NCI-H2196 (cell line): ENCODE measurements around the gene AVPR1A.
"Not testable (repeated sequence)": the region's sequence is repeated elsewhere in the genome, so short reads cannot be mapped to it uniquely, and the experiment has no call there.

Experiments used
- DNase-seq: peaks from one replicate; lab custom pipeline; 2025; ENCODE audit not compliant: unreplicated experiment; lab: John Stamatoyannopoulos, UW

AVPR1A gene

GRCh38 chr12:63150713-63151622, at the start of gene AVPR1A:
AVPR1A (minus strand) TSS chr12:63151201; CDS start chr12:63150836, 365 bp downstream.
- no peak for DNase-seq

DNA sequence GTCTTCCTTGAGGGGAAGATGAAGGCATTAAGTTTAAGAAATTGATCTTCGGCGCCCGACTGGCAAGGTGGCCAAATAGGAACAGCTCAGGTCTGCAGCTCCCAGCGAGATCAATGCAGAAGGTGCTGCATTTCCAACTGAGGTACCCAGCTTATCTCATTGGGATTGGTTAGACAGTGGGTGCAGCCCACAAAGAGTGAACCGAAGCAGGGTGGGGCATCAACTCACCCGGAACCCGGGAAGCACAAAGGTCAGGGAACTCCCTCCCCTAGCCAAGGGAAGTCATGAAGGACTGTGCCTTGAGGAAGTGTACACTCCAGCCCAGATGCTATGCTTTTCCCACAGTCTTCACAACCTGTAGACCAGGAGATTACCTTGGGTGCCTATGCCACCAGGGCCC, 45.2 kb upstream of the AVPR1A start:
- no peak for DNase-seq

- DNase-seq, result no peak
Measured at GRCh38 chr12:63179224-63179623, 28.2 kb upstream of the AVPR1A start.

DNA sequence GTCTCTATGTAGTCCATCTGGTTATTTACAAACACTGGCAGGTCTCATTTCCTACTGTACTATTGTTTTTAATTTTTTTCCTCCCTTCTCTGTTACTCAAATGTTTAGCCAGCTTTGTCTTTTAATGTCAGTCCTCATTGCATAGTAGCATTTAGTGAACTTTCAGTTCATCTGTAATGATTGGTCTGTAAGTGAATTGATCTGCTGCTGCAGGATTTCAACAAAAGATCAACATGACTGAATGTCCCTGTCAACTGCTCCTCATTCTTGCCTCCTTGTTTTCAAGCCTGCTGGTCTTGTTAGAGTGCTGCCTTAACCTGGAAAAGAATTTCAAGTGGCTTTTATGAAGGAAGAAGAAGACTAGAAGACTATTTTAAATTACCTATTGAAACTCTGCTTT, 19.3 kb upstream of the AVPR1A start:
- no peak for DNase-seq

GRCh38 chr12:63167741-63168140, 16.7 kb upstream of the AVPR1A start:
- DNase-seq, result not testable (repeated sequence)

- DNase-seq, result no peak
Measured at GRCh38 chr12:63164911-63165310, 13.9 kb upstream of the AVPR1A start.

GRCh38 chr12:63163541-63163940, 12.5 kb upstream of the AVPR1A start:
- DNase-seq, result peak; percentile 4

- no peak for DNase-seq
Measured at GRCh38 chr12:63155375-63155774, 4.4 kb upstream of the AVPR1A start.

GRCh38 chr12:63154560-63154959, 3.6 kb upstream of the AVPR1A start:
- no peak for DNase-seq

DNA sequence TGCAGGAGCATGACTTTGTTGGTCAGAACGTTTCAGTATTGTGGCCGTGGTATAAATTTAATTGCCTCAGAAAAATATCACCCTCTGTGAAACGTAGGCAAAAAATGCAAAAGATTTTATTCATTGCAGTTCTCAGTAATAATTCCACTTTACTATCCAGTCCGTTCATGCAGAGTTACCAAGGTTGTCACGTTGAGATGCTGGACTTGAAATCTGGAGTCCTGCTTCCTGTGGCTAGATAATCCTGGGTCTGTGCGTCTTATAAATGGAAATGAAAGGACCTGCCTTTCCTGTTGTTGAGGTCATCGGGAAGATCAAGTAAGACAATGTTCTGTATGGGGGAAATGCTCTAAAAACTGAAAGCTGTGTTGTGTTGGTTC, 1.3 kb upstream of the AVPR1A start:
- no peak for DNase-seq

DNA sequence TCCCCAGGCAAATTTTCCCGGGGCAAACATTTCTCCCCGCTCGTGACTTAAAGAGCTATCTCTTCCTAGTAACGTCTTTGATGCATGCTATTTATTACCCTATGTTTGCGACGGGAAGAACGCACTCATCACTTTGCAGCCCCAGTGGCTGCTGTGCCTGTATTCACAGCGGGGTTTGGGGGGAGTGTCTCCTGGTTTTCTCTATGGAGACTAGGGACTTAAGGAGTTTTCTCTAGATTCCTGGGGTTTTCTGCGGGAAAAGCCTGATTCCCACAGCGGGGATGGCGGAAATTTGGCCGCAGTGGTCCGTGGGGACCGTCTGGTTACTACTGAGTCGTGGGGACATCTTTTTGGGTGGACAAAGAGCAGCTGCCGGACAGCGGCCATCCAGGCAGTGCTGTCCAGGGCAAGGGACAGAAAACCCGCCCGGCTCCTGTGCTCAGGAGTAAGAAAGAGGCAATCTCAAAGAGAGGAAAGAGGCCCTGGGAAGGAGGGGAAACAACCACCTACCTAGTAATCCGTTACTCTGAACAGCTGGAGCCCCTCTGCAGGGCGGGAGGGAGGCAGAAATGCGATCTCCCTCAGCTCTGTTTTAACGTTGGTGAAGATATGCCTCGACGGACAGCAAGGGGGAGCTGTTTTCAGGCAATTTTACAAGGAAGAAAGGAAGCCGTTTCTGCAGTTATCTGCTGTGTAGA, 771 bp upstream of the AVPR1A start:
- DNase-seq, result no peak

DNA sequence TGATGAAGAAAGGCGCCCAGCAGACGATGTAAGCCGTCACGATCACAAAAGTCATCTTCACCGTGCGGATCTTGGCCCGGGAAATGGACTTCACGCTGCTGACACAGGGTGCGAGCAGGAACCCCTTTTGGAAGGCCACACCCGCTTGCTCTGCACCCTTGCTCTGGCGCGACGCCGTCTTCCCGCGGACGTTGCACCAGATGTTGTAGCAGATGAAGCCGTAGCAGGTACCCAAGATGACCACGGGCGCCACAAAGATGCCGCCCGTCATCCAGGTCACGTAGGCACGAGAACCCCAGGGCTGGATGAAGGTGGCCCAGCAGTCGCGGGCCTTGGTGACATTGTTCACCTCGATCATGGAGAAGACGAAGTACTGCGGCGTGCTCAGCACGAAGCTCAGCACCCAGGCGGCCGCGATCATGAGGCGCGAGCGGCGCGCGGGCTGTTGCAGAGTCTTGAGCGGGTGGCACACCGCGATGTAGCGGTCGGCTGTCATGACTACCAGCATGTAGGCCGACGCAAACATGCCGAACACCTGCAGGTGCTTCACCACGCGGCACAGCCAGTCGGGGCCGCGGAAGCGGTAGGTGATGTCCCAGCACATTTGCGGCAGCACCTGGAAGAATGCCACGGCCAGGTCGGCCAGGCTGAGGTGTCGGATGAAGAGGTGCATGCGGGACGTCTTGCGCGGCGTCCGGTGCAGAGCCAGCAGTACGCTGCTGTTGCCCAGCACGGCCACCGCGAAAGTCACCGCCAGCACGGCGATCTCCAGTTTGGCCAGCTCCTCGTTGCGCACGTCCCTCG, 890 bp downstream of the AVPR1A start:
- no peak for DNase-seq

- DNase-seq, result no peak
Measured at GRCh38 chr12:63144556-63144955, 6.4 kb downstream of the AVPR1A start.

DNA sequence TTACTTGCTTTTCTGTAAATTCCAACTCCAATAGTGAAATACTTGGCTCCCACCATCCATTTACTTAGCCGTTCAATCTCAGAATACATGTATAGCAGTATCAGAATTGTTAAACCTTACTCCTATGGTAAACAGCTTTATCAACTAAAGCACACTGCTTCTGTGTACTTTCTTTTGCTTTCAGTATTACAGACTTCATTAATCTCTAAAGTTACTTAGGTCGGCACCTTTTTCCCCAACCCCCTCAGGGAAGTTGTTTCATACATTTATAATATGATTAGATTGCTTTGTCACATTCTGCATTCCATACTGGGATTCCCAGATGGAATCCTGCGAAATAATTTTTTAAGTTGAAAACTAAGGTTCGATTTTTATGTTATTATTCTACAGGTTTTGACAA, 12.5 kb downstream of the AVPR1A start:
- no peak for DNase-seq

DNA sequence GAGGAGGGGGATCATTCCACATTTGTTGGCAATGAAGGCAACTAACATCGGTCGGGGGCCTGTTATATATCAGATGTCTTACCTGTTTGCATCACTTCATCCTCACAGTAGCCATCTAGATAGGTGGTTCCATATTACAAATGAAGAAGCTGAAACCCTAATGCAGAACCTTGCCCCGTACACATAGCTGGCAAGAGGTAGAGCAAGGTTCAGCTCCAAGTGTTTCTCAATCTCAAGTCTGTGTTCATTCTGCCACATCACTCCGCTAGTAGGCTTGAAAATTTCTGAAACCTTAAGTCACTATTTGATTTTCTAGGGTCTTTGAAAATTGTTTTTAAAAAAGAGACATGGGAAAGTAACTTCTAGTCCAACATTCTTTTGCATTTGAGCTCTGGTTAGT, 17.0 kb downstream of the AVPR1A start:
- no peak for DNase-seq

GRCh38 chr12:63132201-63132600, 18.8 kb downstream of the AVPR1A start:
- DNase-seq, result no peak

GRCh38 chr12:63129927-63130326, 21.1 kb downstream of the AVPR1A start:
- no peak for DNase-seq

DNA sequence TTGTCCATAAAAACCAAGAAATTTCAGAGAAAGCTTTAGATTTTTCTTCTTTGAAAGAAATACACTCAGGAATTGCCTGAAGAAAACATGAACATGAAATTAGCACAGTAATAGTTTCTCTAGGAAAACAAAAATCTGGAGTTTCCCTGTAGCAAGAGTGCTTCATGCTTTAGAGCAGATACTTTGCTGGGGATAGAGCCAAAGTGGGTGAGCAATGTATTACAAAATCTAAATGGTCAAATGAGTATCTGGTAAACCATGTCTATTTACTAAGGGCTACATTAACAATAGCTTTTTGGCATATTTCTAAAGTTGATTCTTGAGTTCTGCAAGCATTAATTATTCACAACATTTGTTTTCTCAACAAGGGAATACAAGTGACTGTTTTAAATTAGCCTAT, 26.2 kb downstream of the AVPR1A start:
- DNase-seq, result no peak

- peak; percentile 41 for DNase-seq
Measured at GRCh38 chr12:63103494-63104131, 47.4 kb downstream of the AVPR1A start.

DNA sequence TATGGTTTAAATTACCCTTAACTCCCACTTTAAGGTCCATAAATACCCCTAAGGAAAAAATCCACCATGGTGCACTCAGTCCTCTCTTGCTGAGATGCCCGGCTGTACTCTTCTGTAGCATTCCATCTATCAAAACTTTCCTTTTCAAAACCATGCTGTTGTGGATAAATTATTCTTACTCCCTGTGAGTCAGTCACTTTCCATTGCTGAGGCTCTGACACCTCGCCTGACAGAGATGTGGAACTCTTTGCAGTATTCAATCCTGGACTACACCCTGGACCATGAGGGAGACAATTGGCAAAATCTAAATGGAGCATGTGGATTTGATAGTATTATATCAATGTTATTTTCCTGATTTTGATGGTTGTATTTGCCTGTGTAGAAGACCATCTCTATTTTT, 49.1 kb downstream of the AVPR1A start:
- DNase-seq, result no peak

- DNase-seq, result no peak
Measured at GRCh38 chr12:63098851-63099250, 52.1 kb downstream of the AVPR1A start.
